ENCODE data around the gene TAF1.
"Not testable (repeated sequence)": the region's sequence is repeated elsewhere in the genome, so short reads cannot be mapped to it uniquely, and the experiment has no call there.

TAF1 gene, protein sequence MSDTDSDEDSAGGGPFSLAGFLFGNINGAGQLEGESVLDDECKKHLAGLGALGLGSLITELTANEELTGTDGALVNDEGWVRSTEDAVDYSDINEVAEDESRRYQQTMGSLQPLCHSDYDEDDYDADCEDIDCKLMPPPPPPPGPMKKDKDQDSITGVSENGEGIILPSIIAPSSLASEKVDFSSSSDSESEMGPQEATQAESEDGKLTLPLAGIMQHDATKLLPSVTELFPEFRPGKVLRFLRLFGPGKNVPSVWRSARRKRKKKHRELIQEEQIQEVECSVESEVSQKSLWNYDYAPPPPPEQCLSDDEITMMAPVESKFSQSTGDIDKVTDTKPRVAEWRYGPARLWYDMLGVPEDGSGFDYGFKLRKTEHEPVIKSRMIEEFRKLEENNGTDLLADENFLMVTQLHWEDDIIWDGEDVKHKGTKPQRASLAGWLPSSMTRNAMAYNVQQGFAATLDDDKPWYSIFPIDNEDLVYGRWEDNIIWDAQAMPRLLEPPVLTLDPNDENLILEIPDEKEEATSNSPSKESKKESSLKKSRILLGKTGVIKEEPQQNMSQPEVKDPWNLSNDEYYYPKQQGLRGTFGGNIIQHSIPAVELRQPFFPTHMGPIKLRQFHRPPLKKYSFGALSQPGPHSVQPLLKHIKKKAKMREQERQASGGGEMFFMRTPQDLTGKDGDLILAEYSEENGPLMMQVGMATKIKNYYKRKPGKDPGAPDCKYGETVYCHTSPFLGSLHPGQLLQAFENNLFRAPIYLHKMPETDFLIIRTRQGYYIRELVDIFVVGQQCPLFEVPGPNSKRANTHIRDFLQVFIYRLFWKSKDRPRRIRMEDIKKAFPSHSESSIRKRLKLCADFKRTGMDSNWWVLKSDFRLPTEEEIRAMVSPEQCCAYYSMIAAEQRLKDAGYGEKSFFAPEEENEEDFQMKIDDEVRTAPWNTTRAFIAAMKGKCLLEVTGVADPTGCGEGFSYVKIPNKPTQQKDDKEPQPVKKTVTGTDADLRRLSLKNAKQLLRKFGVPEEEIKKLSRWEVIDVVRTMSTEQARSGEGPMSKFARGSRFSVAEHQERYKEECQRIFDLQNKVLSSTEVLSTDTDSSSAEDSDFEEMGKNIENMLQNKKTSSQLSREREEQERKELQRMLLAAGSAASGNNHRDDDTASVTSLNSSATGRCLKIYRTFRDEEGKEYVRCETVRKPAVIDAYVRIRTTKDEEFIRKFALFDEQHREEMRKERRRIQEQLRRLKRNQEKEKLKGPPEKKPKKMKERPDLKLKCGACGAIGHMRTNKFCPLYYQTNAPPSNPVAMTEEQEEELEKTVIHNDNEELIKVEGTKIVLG (N-terminal part only)
- total RNA-seq: 17.8 to 62.6 (median 42.0) reads per million in 18 experiments

DNA sequence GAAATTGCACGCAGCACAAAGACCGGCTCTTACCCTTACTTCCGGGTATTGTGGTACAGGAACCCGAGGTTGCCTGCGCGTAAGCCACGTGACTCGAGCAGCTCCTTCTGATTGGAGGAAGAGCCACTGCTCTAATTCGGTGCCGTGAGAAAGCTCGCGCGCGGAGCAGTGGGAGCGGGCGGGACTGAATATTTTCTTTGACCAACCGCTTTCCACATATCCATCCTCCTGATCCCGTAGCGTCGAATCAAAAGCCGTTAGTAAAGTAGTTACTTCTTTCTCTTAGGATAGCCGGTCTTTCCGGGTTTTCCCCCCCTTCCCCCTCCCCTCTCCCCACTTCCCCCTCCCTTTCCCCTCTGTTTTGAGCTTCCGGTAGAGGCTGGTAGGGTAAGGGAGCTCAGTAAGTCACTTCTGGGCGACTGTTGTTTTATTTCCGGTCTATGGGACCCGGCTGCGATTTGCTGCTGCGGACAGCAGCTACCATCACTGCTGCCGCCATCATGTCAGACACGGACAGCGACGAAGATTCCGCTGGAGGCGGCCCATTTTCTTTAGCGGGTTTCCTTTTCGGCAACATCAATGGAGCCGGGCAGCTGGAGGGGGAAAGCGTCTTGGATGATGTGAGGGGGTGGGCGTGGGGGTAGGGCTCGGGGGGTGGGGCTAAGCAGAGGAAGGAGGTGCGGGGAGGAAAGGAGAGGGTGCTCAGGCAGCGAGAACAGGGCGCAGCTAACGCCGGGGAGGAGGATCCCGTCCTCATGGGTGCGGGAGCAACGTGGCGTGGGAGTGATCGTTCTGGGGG lies at the start of gene TAF1:
Gene TAF1, plus strand, starts transcription at position 483 of the 799 bp plus-strand sequence. Its CDS starts 18 bp downstream, at position 501.
- peak; percentile 96 to 97 for DNase-seq

GRCh38 chrX:71316959-71317358 lies 49.2 kb upstream of the TAF1 start:
- DNase-seq: not testable (repeated sequence)

DNA sequence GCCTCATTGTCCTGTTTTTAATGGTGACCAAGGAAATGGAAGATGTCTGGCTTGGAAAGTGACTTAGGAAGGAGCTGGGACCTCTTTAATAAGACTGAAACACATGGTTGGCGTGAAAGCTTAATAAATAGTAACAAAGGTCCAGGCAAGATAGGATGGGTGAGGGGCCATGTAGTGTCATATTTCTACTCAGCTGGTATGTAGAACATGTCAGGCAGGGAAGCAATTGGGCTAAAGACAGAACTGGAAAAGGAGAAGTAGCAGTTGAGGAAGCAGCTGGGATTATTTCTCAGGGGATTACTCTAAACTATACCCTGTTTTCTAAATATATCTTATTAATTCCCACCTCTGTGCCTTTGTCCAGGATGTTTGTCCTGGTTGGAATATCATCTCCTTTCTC lies 46.0 kb upstream of the TAF1 start:
- DNase-seq: peak in 1 of 2 donors; percentile 1

DNA sequence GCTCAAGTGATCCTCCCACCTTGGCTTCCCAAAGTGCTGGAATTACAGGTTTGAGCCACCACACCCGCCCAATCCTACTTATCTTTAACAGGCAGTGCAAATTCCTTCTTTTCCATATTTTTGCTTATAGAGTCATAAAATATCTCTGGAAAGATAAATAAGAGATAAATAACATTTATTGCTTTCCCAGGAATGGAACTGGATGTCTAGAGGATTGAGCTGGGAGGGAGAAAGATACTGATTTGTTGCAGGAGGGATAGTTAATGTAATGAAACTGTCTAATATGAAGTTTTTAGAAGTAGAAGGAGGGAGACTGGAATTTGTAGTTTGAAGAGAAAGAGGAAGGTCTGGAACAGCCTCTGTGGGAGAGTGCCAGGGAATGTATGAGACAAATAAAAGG lies 44.4 kb upstream of the TAF1 start:
- no peak for DNase-seq

- DNase-seq: not testable (repeated sequence)
These were observed 41.7 kb upstream of the TAF1 start for GRCh38 chrX:71324452-71324851.

DNA sequence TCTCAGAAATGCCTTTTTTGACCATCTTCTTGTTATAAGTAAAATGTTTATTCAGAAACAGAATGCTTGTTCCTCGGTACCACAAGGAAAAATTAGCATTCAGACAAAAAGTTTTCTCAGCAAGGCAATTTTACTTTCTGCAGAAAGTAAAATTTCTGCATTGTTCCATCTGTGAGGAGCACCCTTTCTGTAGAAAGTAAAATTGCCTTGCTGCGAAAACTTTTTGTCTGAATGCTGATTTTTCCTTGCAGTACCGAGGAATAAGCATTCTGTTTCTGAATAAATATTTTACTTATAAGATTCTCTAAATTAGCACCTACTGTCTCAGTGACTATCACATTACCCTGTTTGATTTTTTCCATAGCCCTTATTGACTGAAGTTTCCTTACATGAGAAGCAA lies 39.8 kb upstream of the TAF1 start:
- DNase-seq: no peak

- not testable (repeated sequence) for DNase-seq
These were observed 16.9 kb upstream of the TAF1 start for GRCh38 chrX:71349151-71349665.

DNA sequence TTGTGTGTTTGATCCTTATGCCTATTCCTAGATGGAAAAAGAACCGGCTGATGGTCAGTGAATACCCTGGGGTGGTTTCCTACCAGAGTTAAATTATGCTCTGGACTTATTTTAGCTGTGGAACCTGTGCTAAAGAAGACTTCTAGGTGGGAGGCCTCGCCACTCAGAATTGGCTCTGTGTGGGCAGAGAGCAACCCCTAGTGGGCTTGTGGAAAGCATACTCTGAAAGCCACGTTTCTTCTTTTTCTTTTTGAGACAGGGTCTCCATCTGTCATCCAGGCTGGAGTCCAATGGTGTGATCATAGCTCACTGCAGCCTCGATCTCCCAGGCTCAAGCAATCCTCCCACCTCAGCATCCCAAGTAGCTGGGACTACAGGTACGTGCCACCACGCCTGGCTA lies 16.3 kb upstream of the TAF1 start:
- not testable (repeated sequence) for DNase-seq

DNA sequence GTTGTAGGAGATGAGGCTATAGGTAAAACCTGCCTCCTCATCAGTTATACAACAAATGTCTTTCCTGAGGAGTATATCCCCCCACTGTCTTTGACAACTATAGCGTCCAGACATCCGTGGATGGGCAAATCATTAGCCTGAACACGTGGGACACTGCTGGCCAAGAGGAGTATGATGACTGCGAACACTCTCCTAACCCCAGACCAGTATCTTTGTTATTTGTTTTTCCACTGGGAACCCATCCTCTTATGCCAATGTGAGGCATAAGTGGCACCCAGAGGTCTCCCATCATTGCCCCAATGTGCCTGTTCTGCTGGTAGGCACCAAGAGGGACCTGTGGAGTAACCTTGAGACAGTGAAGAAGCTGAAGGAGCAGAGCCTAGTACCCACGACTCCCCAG lies 13.7 kb upstream of the TAF1 start:
- not testable (repeated sequence) for DNase-seq

DNA sequence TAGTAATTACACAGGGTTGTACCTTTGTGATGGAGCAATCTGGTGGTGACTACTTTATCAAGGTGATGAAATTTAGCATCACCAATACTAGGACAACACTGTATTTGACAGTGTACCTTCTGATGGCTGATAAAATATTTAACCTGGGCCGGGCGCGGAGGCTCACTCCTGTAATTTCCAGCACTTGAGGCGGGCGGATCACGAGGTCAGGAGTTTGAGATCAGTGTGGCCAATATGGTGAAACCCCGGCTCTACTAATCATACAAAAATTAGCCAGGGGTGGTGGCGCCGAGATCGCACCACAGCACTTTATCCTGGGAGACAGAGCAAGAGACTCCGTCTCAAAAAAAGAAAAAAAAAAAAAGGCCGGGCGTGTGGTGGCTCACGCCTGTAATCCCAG lies 1.9 kb upstream of the TAF1 start:
- no peak for DNase-seq

DNA sequence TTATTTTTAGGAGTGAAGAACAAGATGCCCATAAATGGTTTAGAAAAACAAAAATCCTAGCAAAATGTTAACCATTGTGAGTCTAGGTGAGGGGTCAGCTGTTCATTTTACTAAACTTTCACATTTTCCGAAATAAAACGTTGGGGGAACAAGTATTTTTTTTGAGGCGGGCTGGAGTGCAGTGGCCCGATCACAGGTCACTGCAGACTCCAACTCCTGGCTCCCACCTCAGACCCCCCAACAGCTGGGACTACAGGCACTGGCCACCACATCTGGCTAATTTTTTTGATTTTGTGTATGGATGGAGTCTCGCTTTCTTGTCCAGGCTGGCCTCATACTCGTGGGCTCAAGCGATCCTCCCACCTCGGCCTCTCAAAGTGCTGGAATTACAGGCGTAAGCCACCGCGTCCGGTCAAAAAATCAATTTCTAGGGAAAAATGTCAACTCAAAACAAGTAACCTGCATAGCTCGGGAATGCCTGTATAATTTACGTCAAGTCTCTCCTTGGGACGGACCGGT lies 742 bp upstream of the TAF1 start:
- peak in 1 of 2 donors; percentile 2 for DNase-seq

DNA sequence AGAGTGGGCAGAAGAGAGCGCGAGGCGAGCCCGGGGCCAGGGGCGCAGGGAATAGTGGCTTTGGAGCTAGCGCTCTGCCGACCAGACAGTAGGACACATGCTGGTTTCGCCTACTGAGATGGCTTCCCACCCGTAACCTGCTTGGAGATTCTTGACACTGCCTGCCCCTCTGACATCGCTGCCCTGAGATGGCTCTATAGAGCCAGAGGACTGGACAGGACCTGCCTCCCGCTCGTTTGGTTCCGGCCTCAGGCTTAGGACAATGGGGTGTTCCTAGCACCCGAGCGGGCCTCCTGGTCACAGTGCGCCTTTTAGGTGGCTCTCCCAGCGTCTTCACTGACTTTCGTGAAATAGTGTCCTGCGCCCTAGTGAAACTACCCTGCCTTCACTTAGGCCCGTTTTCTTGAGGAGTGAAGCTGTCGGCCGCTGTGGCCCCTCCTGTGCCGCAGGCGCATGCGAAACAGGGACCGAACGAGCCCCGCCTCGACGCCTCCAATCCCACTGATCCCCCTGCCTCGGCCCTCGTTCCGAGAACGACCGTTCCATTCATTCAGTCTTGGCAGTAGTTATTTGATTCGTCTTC lies 608 bp downstream of the TAF1 start:
- peak in 1 of 2 donors; percentile 18 for DNase-seq

GRCh38 chrX:71367396-71367795 lies 1.2 kb downstream of the TAF1 start:
- DNase-seq: no peak

DNA sequence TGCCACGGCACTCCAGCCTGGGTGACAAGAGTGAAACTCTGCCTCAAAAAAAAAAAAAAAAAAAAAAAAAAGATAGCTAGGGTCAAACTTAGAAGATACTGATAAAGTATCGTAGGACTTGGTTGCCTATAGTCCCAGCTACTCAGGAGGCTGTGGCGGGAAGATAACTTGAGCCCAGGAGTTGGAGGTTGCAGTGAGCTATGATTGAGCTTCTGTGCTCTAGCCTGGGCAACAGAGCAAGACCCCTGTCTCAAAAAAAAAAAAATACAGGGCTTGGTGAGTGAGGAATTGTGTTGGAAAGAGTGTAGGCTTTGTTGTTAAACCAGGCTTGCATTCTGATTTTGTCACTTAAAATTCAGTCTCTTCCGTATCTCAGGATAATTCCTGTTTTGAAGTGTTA lies 6.2 kb downstream of the TAF1 start:
- no peak for DNase-seq

DNA sequence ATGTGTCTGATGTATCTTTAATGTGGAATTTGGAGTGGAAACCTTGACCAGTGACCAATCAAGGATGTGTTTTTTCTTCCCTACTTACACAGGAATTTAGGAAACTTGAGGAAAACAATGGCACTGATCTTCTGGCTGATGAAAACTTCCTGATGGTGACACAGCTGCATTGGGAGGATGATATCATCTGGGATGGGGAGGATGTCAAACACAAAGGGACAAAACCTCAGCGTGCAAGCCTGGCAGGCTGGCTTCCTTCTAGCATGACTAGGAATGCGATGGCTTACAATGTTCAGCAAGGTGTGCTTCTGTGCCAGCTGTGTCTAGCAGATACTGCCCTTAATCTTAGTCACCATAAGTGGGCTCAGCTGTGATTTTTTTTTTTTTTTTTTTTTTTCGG lies 12.6 kb downstream of the TAF1 start:
- DNase-seq: no peak

DNA sequence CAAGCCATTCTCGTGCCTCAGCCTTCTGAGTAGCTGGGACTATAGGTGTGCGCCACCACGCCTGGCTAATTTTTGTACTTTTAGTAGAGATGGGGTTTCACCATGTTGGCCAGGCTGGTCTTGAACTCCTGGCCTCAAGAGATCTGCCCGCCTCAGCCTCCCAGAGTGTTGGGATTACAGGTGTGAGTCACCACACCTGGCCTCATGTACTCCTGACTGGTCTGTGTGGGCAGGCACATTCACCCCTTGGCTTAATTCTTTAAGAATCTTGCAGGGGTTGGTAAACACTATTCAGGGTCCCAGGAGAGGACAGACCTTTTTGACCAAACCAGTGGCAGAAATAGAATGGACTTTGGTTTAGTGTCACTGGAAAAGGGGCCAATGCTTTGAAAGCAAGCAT lies 25.6 kb downstream of the TAF1 start:
- DNase-seq: not testable (repeated sequence)

DNA sequence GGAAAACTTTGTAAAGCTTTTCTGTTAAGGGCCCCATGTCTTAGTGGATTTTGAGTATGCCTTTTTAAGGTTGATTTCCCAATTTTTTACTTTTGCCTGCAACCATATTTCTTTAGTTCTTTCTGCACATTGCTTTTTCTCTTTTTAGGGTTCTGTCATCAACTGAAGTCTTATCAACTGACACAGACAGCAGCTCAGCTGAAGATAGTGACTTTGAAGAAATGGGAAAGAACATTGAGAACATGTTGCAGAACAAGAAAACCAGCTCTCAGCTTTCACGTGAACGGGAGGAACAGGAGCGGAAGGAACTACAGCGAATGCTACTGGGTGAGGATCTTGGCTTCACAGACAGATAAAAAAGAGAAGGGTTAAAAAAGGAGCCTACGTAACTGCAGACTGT lies 27.8 kb downstream of the TAF1 start:
- no peak for DNase-seq

DNA sequence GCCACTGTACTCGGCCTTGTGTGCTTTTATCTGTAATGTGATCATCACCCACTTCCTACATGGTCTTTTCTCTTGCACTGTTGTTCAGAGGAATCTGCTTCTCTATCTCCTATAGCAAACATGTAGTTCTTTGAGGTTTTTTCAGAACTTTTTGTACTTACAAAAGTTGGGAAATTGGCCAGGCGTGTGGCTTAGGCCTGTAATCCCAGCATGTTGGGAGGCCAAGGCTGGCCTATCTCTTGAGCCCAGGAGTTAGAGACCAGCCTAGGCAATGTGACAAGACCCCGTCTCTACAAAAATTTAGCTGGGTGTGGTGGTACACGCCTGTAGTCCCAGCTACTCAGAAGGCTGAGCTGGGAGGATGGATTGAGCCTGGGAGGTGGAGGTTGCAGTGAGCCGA lies 30.4 kb downstream of the TAF1 start:
- DNase-seq: no peak

DNA sequence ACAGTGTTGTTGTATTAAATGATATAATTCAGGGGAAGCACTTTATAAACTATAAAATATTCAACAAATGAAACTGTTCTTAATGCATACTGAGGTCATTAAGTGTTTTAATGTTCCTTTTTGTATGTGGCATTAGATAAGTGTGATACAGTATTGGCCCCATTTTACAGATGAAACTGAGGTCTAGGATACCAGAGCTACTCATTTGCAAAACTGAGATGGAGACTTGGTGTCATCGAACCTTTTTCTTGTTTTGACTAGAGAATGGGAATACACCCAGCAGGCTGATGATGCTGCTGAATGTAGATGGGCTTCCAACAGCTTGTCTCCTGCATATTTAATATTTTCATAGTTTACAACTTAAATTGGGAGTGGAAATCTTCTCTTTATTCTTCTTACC lies 34.6 kb downstream of the TAF1 start:
- no peak for DNase-seq

DNA sequence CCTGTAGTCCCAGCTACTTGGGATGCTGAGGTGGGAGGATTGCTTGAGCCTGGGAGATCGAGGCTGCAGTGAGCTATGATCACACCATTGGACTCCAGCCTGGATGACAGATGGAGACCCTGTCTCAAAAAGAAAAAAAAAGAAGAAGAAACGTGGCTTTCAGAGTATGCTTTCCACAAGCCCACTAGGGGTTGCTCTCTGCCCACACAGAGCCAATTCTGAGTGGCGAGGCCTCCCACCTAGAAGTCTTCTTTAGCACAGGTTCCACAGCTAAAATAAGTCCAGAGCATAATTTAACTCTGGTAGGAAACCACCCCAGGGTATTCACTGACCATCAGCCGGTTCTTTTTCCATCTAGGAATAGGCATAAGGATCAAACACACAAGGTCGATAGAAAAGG lies 50.1 kb downstream of the TAF1 start:
- not testable (repeated sequence) for DNase-seq

- no peak for DNase-seq
These were observed 54.5 kb downstream of the TAF1 start for GRCh38 chrX:71420686-71421085.

All from inflammatory macrophage (primary cell).